Measurements from ENCODE around the gene PFKP.

PFKP gene

GRCh38 chr10:3116508-3117100, 49.3 kb downstream of the PFKP start:
- no peak for DNase-seq (ENCODE audit: low spot score)

DNA sequence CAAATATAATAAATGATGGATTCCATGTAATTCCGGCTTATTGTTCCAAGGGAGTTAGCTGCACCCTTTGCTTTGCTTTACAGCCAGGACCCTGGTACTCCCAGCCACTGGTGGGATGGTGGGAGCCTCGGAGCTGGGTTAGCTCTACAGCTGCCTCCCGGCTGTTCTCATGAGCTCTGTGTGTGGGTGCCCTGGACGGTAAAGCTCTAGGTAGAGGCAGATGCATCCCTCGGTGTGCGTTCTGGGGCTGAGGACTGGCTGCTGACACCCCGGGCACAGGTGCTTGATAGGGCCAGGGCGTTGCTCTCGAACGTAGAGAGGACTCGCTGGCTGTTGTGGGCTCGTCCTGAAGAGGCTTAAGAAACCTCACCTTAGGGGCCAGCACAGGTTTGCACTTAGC, 50.1 kb downstream of the PFKP start:
- DNase-seq (ENCODE audit: low spot score) = no peak

GRCh38 chr10:3118641-3119091, 51.3 kb downstream of the PFKP start:
- DNase-seq (ENCODE audit: low spot score) = no peak

DNA sequence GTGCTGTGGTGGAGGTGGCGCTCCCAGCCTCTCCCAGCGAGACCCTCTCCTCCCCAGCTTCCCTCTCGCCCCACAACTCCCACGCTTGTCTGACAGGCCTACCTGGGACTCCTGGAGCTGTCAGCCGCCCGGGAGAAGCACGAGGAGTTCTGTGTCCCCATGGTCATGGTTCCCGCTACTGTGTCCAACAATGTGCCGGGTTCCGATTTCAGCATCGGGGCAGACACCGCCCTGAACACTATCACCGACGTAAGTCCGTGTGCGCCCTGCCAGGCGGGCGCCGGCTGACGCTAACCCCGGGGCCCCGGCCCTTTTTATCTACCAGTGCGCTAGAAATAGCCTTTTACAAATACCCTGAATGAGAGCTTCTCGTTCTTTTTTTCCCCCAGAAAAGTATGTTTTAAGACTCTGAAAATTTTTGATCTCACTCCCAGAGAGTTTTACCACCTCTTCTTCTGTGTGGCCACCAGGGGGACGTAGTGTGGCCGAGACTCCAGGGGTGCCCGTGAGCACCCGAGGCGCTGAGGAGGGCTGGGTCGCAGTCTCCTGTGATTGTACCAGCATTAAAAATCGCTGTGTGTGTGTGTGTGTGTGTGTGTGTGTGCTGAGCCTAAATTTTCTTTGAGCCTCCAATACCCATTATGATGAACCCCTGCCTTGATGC, 52.6 kb downstream of the PFKP start:
- peak; percentile 79 for DNase-seq (ENCODE audit: low spot score)

GRCh38 chr10:3122034-3122433, 54.7 kb downstream of the PFKP start:
- no peak for DNase-seq (ENCODE audit: low spot score)

- no peak for DNase-seq (ENCODE audit: low spot score)
These were observed 55.3 kb downstream of the PFKP start for GRCh38 chr10:3122486-3123205.

DNA sequence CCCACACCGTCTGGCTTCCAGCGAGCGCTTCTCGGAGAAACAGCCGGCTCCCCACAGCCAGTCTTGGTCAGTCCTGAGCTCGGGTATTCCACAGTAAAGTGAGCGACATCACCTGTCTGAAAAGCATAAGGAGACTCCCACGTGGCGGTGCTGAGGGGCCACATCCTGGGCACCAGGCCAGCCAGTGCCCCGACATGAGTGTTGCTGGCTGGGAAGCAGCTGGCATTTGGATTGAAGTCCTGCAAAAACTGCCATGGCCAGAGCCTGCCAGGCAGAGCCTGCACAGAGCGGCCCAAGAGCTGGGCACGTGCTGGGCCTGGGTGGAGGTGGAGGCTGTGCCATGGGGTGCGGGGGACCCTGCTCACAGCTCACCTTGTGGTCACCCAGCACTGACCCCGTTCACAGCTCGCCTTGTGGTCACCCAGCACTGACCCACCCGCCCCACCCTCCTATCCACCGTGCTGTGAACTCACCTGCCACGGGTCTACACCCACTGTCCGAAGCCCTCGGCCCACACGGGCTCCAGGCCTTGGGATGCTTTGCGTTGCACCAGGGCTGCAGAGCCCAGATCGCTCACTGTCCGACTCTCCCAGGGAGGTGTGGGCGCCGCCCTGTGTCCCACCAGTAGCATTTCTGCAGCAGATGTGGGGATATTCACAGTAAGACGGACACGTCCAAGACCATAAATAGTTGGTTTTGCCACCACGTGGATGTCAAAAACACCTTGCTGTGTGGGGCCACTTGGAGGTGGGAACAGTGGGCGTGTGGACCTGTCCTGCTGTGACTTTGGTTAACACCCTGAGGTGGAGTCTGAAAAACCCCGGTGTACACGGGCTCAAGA, 56.4 kb downstream of the PFKP start:
- no peak for DNase-seq (ENCODE audit: low spot score)

DNA sequence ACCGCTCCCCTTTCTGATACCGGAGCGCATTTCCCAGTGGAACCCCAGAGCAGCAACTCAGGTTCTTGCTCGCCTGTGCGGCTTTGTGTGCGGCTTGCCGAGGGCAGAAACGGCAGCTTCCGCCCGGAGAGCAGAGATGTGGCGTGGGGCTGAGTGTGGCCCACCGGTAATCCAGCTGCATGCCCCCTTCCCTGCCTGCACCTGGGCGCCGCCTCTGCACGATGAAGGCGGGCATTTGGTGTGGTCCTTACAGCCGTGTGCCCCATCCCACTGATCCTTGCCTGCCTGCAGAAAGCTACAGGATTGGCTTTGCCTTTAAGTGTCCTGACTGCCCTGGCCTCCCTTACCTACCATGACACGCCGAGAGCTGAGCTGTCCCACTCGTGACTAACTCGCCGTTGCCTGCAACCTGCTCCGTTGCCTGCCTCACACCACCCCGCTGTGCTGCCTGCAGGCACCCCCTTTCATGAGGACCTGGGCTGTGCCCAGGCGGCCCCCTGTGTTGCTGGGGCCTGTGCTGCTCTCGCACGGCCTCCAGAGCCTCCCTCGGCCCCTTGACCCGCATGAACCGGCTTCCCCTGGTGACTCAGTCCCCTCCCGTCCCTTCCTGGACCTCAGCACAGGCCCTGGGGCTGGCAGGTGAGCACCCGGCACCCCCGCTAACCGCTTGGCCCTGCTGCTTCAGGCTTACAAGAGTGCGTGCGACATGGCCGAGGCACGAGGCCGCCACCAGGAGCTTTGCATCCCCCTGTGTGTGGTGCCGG, 57.2 kb downstream of the PFKP start:
- no peak for DNase-seq (ENCODE audit: low spot score)

DNA sequence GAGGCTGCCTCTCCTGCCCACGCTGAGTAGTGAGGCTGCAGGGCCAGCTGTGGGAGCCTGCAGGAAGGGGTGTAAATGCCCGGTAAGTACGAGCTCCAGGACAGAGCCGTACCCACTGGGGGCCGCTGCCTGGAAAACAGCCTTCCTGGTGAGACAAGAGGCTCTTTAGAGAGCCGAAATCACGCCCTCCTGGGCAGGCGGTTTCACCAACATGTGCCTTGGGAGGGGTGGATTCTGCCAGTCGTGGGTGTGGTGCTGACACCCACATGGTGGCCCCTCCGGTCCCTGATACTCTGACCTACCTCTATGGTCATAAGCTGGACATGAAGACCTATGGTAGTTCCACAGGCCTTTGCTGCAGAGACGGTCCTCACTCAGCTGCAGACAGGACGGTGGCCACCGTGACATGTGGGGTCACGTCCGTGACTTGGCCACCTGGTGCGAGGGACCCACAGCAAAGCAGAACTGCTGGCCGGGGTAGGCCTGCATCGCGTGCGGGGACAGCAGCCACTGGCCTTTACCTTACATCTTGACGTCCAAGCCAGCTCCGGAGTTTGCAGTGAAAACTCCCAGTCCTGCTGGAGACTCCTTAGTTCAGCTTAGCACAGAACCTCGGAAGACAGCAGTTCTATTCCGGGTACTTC, 58.3 kb downstream of the PFKP start:
- no peak for DNase-seq (ENCODE audit: low spot score)

GRCh38 chr10:3126249-3126648, 58.9 kb downstream of the PFKP start:
- DNase-seq (ENCODE audit: low spot score) = no peak

DNA sequence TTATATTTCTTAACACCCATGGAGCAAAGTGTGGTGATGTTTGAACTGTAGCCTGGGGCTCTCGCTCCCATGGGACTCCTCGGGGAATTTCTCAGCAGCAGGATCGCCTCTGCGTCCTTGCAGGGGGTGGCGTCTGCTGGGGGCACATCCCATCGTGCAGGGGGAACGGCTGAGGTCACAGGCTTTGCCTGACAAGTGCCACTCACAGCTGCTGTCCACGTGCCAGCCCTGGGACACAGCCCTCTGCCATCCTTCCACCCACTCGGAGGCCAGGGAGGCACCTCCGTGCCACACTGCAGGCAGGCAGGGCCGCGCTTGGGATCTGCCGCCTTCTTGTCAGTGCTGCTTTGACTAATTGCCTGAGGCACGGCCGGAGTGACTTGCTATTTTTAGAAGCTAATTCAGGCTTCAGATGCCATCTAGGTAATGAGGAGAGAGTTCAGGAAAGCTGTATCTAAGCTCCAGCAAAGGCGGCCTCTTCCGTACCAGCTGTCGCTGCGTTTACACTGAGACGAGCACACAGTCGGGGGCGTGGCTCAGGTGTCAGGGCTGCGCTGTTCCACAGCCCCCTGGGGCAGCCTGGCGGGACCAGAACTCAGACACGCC, 59.5 kb downstream of the PFKP start:
- no peak for DNase-seq (ENCODE audit: low spot score)

- no peak for DNase-seq (ENCODE audit: low spot score)
These were observed 60.6 kb downstream of the PFKP start for GRCh38 chr10:3127921-3128320.

GRCh38 chr10:3128379-3129130, 61.2 kb downstream of the PFKP start:
- DNase-seq (ENCODE audit: low spot score) = no peak

- DNase-seq (ENCODE audit: low spot score) = no peak
These were observed 62.4 kb downstream of the PFKP start for GRCh38 chr10:3129581-3130340.

DNA sequence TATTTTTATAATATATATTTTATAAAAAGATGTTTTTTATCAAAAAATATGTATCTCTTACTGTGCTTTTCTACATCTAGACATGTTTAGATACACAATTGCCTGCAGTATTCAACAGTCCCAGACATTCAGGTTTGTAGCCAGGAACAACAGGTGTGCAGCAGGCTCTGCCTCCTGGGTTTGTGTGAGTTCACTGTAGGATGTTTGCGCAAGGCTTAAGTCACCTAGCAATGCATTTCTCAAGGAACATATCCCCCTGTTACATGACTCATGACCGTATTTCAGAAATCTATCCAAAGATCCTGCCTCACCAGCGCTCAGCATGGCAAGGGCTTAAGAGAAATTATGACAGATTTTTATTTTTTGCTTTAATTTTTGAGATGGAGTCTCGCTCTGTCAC, 63.8 kb downstream of the PFKP start:
- no peak for DNase-seq (ENCODE audit: low spot score)

GRCh38 chr10:3132036-3133025, 65.0 kb downstream of the PFKP start:
- DNase-seq (ENCODE audit: low spot score) = no peak

- DNase-seq (ENCODE audit: low spot score) = no peak
These were observed 66.6 kb downstream of the PFKP start for GRCh38 chr10:3133948-3134347.

GRCh38 chr10:3135006-3135405, 67.7 kb downstream of the PFKP start:
- DNase-seq (ENCODE audit: low spot score) = no peak

All from HuH-7 (cell line).